Stimulated activated CD8-positive, alpha-beta memory T cell treated with anti-CD3 and anti-CD28 coated beads, Interleukin-4, amount 100 ng/mL, for 24 hours (primary cell): ENCODE data around the gene STARD5.
"Not testable (repeated sequence)": the region's sequence is repeated elsewhere in the genome, so short reads cannot be mapped to it uniquely, and the experiment has no call there.

Experiments
- DNase-seq: peaks from one replicate; pipeline ENCODE4 v3.0.0-alpha.2; 2020; ENCODE audit warnings: low read depth

STARD5 gene

GRCh38 chr15:81323944-81324881 lies at the start of gene STARD5:
Gene STARD5 (minus strand): TSS chr15:81324141. CDS start chr15:81324099, 42 bp downstream.
- DNase-seq, result peak; percentile 97

GRCh38 chr15:81373176-81373575 lies 49.2 kb upstream of the STARD5 start:
- no peak for DNase-seq

DNA sequence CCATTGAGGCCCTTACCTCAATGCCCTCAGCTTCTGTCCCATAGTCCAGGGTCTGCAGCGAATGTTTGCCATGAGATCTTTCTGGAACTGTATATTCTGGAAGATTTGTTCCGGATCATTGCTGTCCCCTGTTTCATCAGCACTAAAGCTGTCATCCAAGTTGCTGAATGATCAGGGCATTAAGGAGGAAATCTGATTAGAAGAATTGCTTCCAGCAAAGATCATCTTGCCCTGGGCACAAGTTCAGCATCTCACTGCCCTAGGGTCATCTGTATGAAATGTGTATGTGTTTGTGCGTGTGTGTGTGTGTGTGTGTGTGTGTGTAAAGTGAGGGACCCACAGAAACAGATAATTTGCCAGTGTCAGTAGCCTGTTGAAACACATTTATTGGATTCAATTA lies 48.6 kb upstream of the STARD5 start:
- DNase-seq, result no peak

- no peak for DNase-seq
Measured at GRCh38 chr15:81363718-81364500, 40.0 kb upstream of the STARD5 start.

GRCh38 chr15:81363276-81363675 lies 39.3 kb upstream of the STARD5 start:
- no peak for DNase-seq

- no peak for DNase-seq
Measured at GRCh38 chr15:81362790-81363189, 38.8 kb upstream of the STARD5 start.

DNA sequence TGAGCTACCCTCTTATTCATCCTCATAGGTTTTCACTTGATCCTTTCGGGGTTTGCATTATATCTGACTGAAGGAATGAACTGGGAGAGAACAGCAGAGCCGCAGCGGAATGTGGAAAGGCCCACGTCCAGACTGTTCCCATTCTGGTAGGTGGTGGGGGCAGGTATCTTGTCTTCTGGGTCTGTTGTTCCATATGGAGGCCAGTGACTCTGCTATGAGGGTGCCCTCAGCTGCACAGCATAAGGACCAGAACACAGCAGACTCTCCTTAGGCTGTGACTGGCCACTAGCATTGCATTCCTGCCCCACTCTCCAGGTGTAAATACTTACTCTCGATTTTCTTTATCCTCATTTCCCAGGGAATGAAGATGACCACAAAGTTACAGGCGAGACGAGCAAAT lies 38.0 kb upstream of the STARD5 start:
- DNase-seq, result no peak

- no peak for DNase-seq
Measured at GRCh38 chr15:81360491-81360890, 36.5 kb upstream of the STARD5 start.

GRCh38 chr15:81358248-81358647 lies 34.3 kb upstream of the STARD5 start:
- DNase-seq, result no peak

DNA sequence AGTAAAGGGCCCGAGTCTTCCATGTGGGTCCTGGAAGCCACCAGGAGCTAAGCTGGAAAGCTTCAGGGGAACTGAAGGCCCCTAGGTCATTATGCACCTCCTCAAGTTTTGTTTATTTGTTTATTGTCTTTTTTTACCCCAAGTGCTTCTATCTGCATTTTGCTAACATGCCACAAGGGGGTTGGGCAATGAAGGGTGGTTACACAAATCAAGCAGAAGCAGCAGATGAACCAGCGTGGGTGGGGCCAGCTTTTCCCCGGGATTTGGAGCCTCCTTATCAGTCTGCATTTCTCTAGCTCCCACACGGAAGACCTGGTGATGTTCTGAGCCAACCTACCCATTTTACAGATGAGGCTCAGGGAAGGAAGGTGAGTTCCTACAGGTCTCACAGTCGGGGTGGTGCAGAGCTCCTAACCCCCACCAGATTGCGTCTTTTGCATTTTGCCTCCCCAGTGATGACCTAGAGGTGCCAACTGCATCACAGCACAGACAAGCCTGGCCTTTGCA lies 33.3 kb upstream of the STARD5 start:
- DNase-seq, result no peak

DNA sequence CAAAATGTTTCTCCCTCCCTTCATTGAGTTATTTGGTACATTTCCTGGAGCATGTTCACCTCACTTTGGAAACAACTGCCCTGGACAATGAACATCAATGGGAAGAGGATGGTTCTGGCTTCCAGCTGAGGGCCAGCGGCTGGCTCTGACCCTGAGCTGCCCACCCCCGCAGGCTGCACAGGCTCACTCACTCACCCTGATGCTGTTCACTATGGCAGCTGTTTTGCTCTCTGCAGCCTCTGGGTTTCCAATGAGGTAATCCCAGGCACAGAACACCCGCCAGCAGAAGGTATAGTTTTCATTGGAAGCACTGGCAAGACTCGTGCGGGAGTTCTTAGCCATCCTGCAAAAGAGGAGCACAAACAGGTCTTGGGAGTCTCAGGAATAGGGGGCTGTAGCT lies 32.3 kb upstream of the STARD5 start:
- DNase-seq, result no peak

- DNase-seq, result no peak
Measured at GRCh38 chr15:81351651-81352050, 27.7 kb upstream of the STARD5 start.

DNA sequence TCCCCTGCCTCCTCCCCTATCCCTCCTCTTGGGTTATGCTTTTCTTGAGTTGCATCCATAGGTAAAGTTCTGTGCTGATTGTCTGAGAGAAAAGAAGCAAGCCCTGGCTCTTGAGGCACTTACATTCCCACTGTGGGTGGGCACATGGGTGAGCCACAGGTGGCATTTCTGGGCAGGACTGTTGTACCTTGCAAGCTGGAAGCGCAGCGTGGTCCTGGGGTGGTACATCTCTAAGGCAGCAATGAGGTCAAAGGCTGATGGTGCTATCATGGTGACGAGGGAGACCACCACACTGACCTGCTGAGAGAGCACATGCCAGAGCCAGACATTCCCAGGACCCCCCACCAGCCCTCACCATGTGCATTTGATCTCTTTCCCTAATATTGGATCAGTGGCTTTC lies 25.3 kb upstream of the STARD5 start:
- DNase-seq, result no peak

DNA sequence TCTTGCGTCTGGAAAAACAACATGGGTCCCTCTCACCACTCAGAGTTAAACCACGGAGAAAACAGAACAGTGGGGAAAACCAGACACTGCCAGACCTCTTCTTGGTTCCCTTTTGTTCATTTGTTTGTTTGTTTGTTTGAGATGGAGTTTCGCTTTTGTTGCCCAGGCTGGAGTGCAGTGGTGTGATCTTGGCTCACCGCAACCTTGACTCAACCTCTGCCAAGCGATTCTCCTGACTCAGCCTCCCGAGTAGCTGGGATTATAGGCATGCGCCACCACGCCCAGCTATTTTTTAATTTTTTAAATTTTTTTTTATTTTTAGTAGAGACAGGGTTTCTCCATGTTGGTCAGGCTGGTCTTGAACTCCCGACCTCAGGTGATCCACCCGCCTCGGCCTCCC lies 24.8 kb upstream of the STARD5 start:
- DNase-seq, result not testable (repeated sequence)

DNA sequence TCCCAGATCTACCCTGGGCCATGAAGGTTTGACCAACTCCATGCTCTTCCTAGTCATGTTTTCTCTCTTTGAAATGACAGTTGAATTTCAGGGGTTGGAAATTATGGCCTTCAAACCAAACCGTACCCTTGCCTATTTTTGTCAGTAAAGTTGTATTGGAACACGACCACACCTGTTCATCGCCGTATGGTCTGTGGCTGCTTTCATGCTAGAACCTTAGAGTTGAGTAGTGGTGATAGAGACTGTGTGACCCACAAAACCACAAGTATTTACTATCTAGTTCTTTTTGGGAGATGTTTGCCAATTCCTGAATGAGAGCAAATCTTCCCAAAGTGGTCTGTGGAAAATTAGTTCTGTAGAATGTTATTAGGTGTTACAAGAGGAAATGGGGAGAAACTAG lies 24.0 kb upstream of the STARD5 start:
- DNase-seq, result no peak

DNA sequence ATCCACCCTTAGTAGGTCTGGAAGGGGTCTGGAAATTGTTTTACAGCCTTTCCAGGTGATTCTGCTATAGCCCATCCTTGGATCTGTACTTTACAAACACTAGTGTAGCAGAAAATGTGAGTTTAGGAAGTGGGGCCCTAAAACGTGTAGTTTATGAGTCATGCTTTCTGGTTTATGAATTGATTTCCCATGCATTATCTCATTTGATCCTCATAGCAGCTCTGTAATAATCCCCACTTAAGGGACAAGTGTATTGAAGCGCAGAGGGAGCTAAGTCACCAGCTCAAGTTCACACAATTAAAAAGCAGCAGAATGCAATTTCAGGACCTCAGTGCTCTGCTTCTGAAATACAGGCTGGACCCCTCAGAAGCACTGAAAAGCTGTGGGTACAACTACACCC lies 22.7 kb upstream of the STARD5 start:
- DNase-seq, result no peak

GRCh38 chr15:81343371-81343770 lies 19.4 kb upstream of the STARD5 start:
- DNase-seq, result no peak

DNA sequence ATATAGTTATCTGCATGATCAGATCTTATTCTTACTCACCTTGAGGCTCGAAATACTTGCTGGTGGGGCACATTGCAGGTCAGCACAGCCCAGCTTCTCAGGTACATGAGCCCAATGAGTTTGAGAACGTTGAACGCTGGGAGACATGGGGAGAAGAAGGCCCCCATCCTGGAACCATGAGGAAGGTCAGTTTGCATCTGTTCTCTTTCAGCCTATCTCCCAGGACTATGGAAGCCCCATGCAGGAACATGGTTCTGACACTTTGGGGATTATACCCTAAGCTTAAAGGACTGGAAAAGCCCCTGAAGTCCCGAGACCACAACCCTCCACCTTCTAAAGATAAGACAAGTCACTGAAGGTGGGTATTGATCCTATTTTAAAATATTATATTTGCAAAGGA lies 17.4 kb upstream of the STARD5 start:
- no peak for DNase-seq

GRCh38 chr15:81339851-81340250 lies 15.9 kb upstream of the STARD5 start:
- no peak for DNase-seq

DNA sequence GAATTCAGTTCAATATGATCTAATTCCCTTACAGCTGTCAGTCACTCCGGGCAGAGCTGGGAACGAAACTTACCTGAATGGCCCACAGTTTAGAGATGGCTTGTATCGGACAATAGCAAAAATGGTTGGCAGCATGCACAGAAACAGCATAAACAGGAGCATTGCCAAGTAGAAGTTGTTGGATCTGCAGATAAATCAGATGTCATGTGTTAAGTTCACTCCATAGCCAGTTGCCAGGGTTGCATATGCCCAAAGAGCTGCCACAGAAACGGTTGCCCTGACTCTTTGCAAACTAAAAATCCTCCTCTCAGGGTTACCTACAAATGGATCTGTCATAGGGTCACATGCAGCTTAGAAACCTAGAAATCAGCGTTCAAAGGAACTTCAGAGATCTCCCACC lies 15.4 kb upstream of the STARD5 start:
- DNase-seq, result no peak

- no peak for DNase-seq
Measured at GRCh38 chr15:81338170-81339007, 14.4 kb upstream of the STARD5 start.

DNA sequence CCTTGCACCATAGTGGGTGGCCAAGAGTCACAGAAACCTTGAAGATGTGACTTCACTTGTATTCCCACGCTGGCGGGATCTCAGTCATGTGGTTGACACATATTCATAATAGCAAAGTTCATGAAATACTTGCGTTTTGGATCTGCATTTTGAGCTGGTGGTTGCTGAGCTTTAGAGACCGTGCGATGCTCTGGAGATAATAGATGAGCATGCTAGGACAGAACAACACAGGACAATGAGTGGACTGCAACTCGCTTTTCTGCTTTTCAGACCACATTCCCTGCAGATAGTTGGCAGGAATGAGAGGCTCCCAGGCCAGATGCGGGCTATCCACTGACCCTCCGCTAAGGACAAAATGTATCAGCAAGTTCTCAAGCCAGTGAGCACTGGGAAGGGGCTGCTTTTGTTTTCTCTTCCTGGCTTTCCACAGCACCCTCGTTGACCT lies 13.8 kb upstream of the STARD5 start:
- DNase-seq, result no peak
